Urothelium cell line (cell line): ENCODE results near the gene RTTN.
"Not testable (repeated sequence)": the region's sequence is repeated elsewhere in the genome, so short reads cannot be mapped to it uniquely, and the experiment has no call there.

Source experiments
- DNase-seq: peaks from one replicate; pipeline ENCODE4 v3.0.0; 2011; ENCODE audit warnings: low spot score, mixed read lengths
- FAIRE-seq: peaks from 2 replicates; lab custom pipeline; 2011; peaks lifted over from hg19 to GRCh38; lab: Jason Lieb, UNC

Gene RTTN

GRCh38 chr18:70156886-70157285 lies 48.6 kb downstream of the RTTN start:
- FAIRE-seq: no peak
- no peak for DNase-seq

- FAIRE-seq: no peak
Observed at GRCh38 chr18:70154591-70155194, 50.8 kb downstream of the RTTN start.

GRCh38 chr18:70151614-70152013 lies 53.9 kb downstream of the RTTN start:
- DNase-seq: no peak
- no peak for FAIRE-seq

More at GRCh38 chr18:70154591-70155194, 50.8 kb downstream of the RTTN start:
- peak; percentile 17 for DNase-seq

GRCh38 chr18:70149616-70150301 lies 55.7 kb downstream of the RTTN start:
- no peak for DNase-seq
- FAIRE-seq: no peak

- no peak for FAIRE-seq
- DNase-seq: no peak
Observed at GRCh38 chr18:70149156-70149555, 56.3 kb downstream of the RTTN start.

GRCh38 chr18:70148039-70148938 lies 57.2 kb downstream of the RTTN start:
- no peak for FAIRE-seq

GRCh38 chr18:70146174-70146573 lies 59.3 kb downstream of the RTTN start:
- FAIRE-seq (no peak), DNase-seq (no peak)

More at GRCh38 chr18:70148039-70148938, 57.2 kb downstream of the RTTN start:
- DNase-seq: no peak

- FAIRE-seq (no peak), DNase-seq (no peak)
Observed at GRCh38 chr18:70142001-70142400, 63.5 kb downstream of the RTTN start.

- FAIRE-seq: no peak
Observed at GRCh38 chr18:70139138-70139537, 66.3 kb downstream of the RTTN start.

GRCh38 chr18:70135604-70136003 lies 69.9 kb downstream of the RTTN start:
- DNase-seq (no peak), FAIRE-seq (no peak)

More at GRCh38 chr18:70139138-70139537, 66.3 kb downstream of the RTTN start:
- DNase-seq: no peak

- no peak for FAIRE-seq
Observed at GRCh38 chr18:70132999-70133398, 72.5 kb downstream of the RTTN start.

GRCh38 chr18:70128271-70128670 lies 77.2 kb downstream of the RTTN start:
- no peak for FAIRE-seq
- DNase-seq: no peak

More at GRCh38 chr18:70132999-70133398, 72.5 kb downstream of the RTTN start:
- no peak for DNase-seq

- no peak for FAIRE-seq
- DNase-seq: no peak
Observed at GRCh38 chr18:70127359-70127758, 78.1 kb downstream of the RTTN start.

- no peak for FAIRE-seq
- no peak for DNase-seq
Observed at GRCh38 chr18:70126832-70127231, 78.7 kb downstream of the RTTN start.

- DNase-seq: no peak
- no peak for FAIRE-seq
Observed at GRCh38 chr18:70124139-70124538, 81.3 kb downstream of the RTTN start.

GRCh38 chr18:70121842-70122241 lies 83.6 kb downstream of the RTTN start:
- no peak for FAIRE-seq
- no peak for DNase-seq

- no peak for DNase-seq
- no peak for FAIRE-seq
Observed at GRCh38 chr18:70116949-70117348, 88.5 kb downstream of the RTTN start.

- no peak for FAIRE-seq
Observed at GRCh38 chr18:70113511-70113910, 92.0 kb downstream of the RTTN start.

GRCh38 chr18:70110678-70111077 lies 94.8 kb downstream of the RTTN start:
- no peak for DNase-seq

More at GRCh38 chr18:70113511-70113910, 92.0 kb downstream of the RTTN start:
- no peak for DNase-seq

GRCh38 chr18:70107091-70107490 lies 98.4 kb downstream of the RTTN start:
- DNase-seq: no peak
- FAIRE-seq: no peak

More at GRCh38 chr18:70110678-70111077, 94.8 kb downstream of the RTTN start:
- no peak for FAIRE-seq

- not testable (repeated sequence) for FAIRE-seq, DNase-seq
Observed at GRCh38 chr18:70102854-70103253, 102.6 kb downstream of the RTTN start.
